ENCODE data around the gene IL9.

Gene IL9

DNA sequence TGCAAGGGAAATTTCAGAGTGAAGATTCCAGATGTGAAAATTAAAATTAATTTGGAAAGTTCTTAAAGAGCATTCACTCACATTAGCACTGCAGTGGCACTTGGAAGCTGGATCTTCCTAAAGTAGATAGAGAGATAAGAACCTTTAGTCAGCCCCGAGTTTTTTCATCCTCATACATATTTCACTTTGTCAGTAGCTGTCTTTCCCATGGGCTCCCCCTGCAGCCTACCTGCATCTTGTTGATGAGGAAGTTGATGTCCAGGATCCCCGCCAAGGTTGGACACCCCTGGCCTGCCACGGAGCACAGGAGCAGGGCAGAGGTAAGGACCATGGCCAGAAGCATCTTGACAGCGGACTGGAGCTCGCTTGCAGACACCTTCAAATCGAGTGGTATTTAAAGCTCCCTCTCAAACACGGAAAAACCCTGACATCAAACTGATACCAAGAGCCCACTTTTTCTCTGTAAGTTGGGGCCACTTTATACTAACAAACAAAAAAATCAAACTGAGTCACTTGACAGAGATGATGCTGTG lies at the start of gene IL9:
Gene IL9, minus strand, starts transcription at position 368 of the 533 bp plus-strand sequence. Its CDS starts 25 bp downstream, at position 343.
- DNase-seq, result no peak

- peak; percentile 54 for DNase-seq
Observed at GRCh38 chr5:135944967-135945560, 49.4 kb upstream of the IL9 start.

DNA sequence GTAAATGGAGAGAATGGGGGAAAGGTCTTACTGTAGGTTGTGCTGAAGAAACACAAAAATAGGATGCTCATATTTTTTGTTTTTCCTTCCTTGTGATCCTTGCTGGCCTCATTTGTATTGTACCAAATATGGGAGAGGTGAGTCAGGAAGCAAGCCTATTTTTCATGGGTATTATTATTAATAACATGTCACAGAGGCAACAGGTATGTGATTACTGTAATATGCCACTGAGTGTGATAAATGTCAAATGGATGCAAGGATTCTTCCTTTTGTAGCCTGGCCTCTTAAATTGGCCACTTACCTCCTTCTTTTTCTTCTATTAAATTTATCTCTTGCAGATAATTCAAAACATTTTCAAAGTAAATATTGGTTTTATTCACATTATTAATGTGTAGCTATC lies 48.9 kb upstream of the IL9 start:
- no peak for DNase-seq

- DNase-seq, result no peak
Observed at GRCh38 chr5:135942202-135942771, 46.6 kb upstream of the IL9 start.

GRCh38 chr5:135941711-135942110 lies 46.1 kb upstream of the IL9 start:
- no peak for DNase-seq

DNA sequence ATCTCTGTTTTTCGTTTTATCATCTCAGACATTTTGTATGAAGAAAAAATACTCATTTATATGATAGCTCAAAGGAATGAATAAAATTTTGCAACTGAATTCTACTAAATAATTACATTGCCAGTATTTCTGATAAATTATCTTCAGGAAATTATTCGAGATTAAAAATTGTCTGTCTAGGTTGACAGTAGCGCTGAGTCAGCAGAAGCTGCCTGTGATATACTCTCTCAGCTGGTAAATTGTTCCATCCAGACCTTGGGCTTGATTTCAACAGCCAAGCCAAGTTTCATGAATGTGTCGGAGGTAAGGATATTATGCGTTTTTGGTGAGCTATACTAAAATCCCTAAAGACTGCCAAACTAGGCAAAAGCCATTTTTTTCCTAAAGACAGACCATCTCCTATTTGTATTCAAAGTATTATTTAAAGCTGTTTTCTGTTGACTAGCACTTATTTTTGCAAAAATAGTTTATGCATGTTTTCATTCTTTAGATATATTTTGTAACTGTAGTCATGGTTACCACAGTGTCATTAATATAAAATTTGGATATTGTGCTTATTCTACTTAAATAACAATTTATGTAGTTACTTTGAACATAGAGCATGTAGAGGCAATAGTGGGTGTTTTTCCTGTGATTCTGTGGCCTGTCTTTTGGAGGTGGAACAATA lies 41.7 kb upstream of the IL9 start:
- no peak for DNase-seq

DNA sequence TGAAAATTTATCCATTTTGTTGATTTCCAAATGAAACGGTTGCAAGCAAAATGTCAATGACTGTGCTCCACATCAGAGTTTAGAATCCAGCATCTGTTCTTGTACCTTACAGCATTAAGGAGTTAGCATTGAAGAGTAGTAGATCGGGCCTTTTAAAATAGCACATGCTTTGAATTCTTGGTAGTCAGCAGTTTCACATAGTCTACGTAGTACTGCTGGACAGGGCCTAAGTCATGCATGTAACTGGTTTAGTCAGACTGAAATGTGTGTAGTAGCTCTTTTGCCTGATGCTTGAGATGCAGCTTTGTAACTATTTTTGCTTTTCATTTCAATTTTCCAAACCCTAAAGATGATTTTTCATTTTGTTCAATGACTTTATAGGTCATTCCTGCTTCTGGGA lies 39.3 kb upstream of the IL9 start:
- no peak for DNase-seq

- no peak for DNase-seq
Observed at GRCh38 chr5:135930949-135931295, 35.3 kb upstream of the IL9 start.

GRCh38 chr5:135930029-135930948 lies 34.6 kb upstream of the IL9 start:
- DNase-seq, result peak; percentile 60

DNA sequence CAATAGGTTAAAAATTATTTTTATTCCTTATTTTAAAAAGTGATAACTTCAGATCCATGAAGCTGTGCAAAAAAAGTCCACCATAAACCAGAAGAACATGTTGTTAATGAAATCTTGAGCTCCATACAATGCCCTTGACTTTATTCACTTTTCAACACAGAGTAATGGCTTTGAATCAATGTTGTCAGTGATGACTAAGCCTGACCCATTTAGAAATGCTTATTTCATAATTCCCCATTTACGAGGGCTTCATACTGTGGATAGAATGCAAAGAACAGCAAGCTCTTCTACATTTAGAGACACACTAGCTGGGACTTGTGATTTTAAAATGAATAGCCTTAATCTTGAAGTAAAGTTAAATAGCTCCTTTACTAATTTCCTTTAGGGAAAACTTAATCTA lies 25.7 kb upstream of the IL9 start:
- DNase-seq, result no peak

DNA sequence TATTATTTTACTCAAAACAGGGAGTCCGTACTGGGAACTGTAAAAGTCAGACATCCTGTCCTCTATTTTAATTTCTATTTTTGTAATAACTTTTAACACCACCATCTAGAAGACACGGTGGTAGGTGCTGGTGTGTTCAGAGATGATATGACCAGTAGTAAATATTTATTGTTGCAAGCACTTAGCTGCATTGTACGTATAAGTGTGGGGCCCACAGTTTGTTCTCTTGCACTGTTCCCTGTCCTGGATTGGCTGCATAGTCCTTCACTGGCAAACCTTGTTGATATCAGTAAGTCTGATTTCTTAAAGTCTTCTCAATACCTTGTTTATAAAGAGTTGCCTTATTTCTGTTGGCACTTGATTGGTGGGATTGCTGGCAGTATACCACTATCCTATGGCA lies 24.6 kb upstream of the IL9 start:
- DNase-seq, result no peak

GRCh38 chr5:135916638-135917263 lies 21.1 kb upstream of the IL9 start:
- DNase-seq, result no peak

DNA sequence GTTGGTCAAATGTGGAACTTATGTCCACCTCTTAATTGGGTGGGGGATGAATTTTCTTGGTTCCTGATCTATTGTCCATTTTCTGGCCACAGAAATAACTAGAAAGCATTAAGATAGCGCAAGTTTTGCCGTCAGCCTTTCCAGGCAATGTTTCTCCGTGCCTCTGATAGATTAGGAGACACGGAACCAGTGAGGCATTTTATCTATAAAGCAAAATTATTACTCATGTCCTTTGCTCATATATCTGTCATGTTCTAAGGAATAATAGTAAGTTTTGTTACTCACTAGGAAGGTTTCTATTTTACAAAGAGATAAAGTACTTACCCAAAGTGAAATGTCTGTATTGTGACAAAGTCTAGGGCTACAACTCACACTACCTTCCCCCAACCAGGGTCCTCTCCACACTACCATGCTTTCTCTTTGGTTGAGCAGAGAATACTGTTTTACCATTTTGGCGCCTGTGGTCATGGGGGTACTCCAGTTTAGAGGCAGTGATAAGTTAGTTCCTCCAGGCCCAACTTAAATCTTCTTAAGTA lies 19.9 kb upstream of the IL9 start:
- no peak for DNase-seq

GRCh38 chr5:135913713-135914626 lies 18.3 kb upstream of the IL9 start:
- no peak for DNase-seq

DNA sequence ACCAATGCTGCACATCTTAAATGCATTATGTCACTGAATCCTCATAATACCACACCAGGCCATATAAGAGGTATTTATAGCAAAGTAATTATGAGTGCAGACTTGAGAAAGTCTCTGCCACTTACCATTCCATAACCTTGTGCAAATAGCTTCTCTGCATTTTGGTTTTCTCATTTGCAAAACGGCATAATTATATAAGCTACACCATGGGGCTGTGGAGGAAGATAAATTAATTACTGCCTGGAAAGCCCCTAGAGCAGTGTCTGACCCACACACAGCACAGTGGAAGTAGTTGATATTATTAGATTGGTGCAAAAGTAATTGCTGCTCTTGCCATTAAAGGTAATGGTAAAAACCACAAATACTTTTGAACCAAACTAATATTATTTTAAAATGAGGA lies 9.5 kb upstream of the IL9 start:
- no peak for DNase-seq

DNA sequence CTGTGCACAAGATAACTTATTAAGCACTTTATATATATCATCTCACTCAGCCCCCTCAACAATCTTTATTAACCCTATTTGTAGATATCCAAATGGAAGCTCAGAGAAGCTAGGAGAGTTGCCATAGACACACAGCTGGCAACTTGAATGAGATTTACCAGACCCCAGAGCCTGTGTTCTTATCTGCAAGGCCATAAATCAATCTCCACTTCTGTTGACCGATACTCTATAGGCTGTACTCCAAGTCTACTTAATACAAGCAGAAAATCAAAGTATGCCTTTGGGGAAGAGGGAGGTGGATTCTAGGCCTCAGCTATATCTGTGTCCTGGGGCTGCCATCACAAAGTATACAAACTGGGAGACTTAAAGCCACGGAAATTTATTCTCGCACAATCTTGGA lies 6.0 kb upstream of the IL9 start:
- DNase-seq, result no peak

- no peak for DNase-seq
Observed at GRCh38 chr5:135900276-135900675, 4.6 kb upstream of the IL9 start.

GRCh38 chr5:135898651-135899050 lies 3.0 kb upstream of the IL9 start:
- no peak for DNase-seq

- no peak for DNase-seq
Observed at GRCh38 chr5:135894789-135895188, 852 bp downstream of the IL9 start.

DNA sequence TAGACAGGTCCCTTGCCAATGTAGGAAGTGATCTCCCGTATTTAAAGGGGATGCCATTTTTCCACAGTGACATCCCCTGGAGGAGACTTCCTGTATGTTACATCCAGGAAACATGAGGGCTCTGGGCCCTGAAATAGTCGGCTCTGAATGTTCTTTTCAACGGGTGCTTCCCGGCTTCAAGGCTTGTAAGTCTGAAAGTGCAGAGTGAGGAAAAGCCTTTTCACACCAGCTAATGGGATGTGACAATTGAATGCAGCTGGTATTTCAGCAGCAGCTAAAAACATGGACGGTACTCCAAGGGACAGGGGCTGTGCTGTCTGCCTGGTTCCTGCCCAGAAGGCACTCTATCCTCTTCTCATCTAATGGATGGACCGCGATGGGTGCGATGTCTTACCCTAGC lies 1.4 kb downstream of the IL9 start:
- DNase-seq, result no peak

- DNase-seq, result peak; percentile 4
Observed at GRCh38 chr5:135891791-135892190, 3.9 kb downstream of the IL9 start.

DNA sequence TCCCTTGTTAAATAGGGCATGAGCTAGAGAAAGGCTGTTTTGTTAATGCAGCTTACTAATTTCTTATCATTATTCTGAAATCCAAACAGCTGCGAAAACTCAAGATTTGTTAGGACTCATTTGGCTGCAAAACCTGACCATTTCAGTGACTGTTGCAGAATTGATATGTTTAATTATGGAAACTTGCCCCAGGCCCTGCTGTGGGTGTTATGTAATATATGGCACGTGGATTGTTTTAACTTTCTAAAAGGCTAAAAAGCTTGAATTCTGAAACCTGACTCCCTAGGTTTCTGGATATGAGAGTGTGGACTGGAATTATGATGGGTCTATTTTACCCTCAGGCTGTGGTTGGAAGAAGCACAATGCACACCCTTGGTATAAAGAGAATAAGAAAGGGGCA lies 4.4 kb downstream of the IL9 start:
- no peak for DNase-seq

All from NCI-H2171 treated with DMSO at 0.1 percent for 48 hours (cell line).